ENCODE results near the gene ZNF804B. TPM values are rescaled to one million over a fixed set of nuclear protein-coding genes. Genes with fewer than 3 reads are reported as not detected.

Gene ZNF804B
- total RNA-seq, 3 donors from 2014 or later (not counting 1 experiment from before 2014, with no cell fraction given) = not detected

GRCh38 chr7:89129600-89130375 lies 370.3 kb downstream of the ZNF804B start:
- no peak for TF ChIP-seq CTCF (IDR thresholded peaks at IDR 0.05)
- no peaks in the 10 kb centered on the region for H3K36me3 Mint-ChIP-seq
- peaks cover 0 to 6% of the 10 kb centered on the region in 2 donors for H3K9me3 Mint-ChIP-seq
- intact Hi-C loops (cut with micrococcal nuclease) = no loop called here
- Histone ChIP-seq H3K27me3 (ENCODE audit: control insufficient read depth, insufficient read depth, low read length) (no peaks in the 10 kb centered on the region), H3K4me3 (ENCODE audit: low read length) (no peak overlapping the region), H3K36me3 (ENCODE audit: control insufficient read depth, insufficient read depth, low read length) (no peaks in the 10 kb centered on the region), H3K9me3 (ENCODE audit: control insufficient read depth, insufficient read depth, low read length) (no peaks in the 10 kb centered on the region), H3K27ac (ENCODE audit: low read length) (no peak overlapping the region), H3K4me1 (ENCODE audit: control insufficient read depth, insufficient read depth, low read length) (no peaks in the 10 kb centered on the region)
- H3K4me3 Mint-ChIP-seq = no peak overlapping the region
- no peak for ATAC-seq
- H3K4me1 Mint-ChIP-seq = no peaks in the 10 kb centered on the region
- WGBS (ENCODE audit: insufficient coverage) = 74% methylated on average over 2 of the region's 2 CpGs
- DNase-seq = no peak
- no peaks in the 10 kb centered on the region for H3K27me3 Mint-ChIP-seq (ENCODE audit: low read depth in 2 of 2)
- no peak overlapping the region for H3K27ac Mint-ChIP-seq

GRCh38 chr7:89133357-89133756 lies 373.9 kb downstream of the ZNF804B start:
- no peaks in the 10 kb centered on the region for H3K36me3 ChIP-seq (ENCODE audit: control insufficient read depth, insufficient read depth, low read length)
- no peak for ATAC-seq
- WGBS (ENCODE audit: insufficient coverage) = 55% methylated on average over 1 of the region's 3 CpGs
- H3K27ac ChIP-seq (ENCODE audit: low read length) = no peak overlapping the region
- TF ChIP-seq CTCF (IDR thresholded peaks at IDR 0.05) = no peak
- peaks cover 3 to 8% of the 10 kb centered on the region in 2 donors for H3K9me3 Mint-ChIP-seq
- no peaks in the 10 kb centered on the region for H3K36me3 Mint-ChIP-seq
- H3K4me1 ChIP-seq (ENCODE audit: control insufficient read depth, insufficient read depth, low read length) = no peaks in the 10 kb centered on the region
- intact Hi-C loops (cut with micrococcal nuclease) = no loop called here
- DNase-seq = no peak
- H3K4me1 Mint-ChIP-seq = no peaks in the 10 kb centered on the region
- no peak overlapping the region for H3K4me3 Mint-ChIP-seq
- H3K4me3 ChIP-seq (ENCODE audit: low read length) = no peak overlapping the region
- H3K27ac Mint-ChIP-seq = no peak overlapping the region
- H3K9me3 ChIP-seq (ENCODE audit: control insufficient read depth, insufficient read depth, low read length) = no peaks in the 10 kb centered on the region
- no peaks in the 10 kb centered on the region for H3K27me3 ChIP-seq (ENCODE audit: control insufficient read depth, insufficient read depth, low read length)
- H3K27me3 Mint-ChIP-seq (ENCODE audit: low read depth in 2 of 2) = no peaks in the 10 kb centered on the region

- H3K27me3 ChIP-seq (ENCODE audit: control insufficient read depth, insufficient read depth, low read length) = no peaks in the 10 kb centered on the region
- H3K27me3 Mint-ChIP-seq (ENCODE audit: low read depth in 2 of 2) = no peaks in the 10 kb centered on the region
- H3K9me3 ChIP-seq (ENCODE audit: control insufficient read depth, insufficient read depth, low read length) = peaks cover 5% of the 10 kb centered on the region
- TF ChIP-seq CTCF (IDR thresholded peaks at IDR 0.05) = no peak
- no peak overlapping the region for H3K4me3 Mint-ChIP-seq
- no peak overlapping the region for H3K4me3 ChIP-seq (ENCODE audit: low read length)
- ATAC-seq (no peak), DNase-seq (no peak)
- intact Hi-C loops (cut with micrococcal nuclease) = no loop called here
- H3K4me1 ChIP-seq (ENCODE audit: control insufficient read depth, insufficient read depth, low read length) = no peaks in the 10 kb centered on the region
- 40% methylated on average over 2 of the region's 2 CpGs for WGBS (ENCODE audit: insufficient coverage)
- no peak overlapping the region for H3K27ac ChIP-seq (ENCODE audit: low read length)
- no peaks in the 10 kb centered on the region for H3K36me3 ChIP-seq (ENCODE audit: control insufficient read depth, insufficient read depth, low read length)
- H3K36me3 Mint-ChIP-seq = no peaks in the 10 kb centered on the region
- peaks cover 5 to 9% of the 10 kb centered on the region in 2 donors for H3K9me3 Mint-ChIP-seq
- H3K27ac Mint-ChIP-seq = no peak overlapping the region
- H3K4me1 Mint-ChIP-seq = no peaks in the 10 kb centered on the region
Measured at GRCh38 chr7:89133819-89134218, 374.3 kb downstream of the ZNF804B start.

- no peaks in the 10 kb centered on the region for H3K36me3 ChIP-seq (ENCODE audit: control insufficient read depth, insufficient read depth, low read length)
- DNase-seq (no peak), ATAC-seq (no peak)
- TF ChIP-seq CTCF (IDR thresholded peaks at IDR 0.05) = no peak
- Mint-ChIP-seq H3K27ac (no peak overlapping the region), H3K27me3 (ENCODE audit: low read depth in 2 of 2) (no peaks in the 10 kb centered on the region), H3K36me3 (no peaks in the 10 kb centered on the region), H3K9me3 (peaks cover 3 to 5% of the 10 kb centered on the region in 2 donors), H3K4me3 (no peak overlapping the region), H3K4me1 (no peaks in the 10 kb centered on the region)
- H3K4me1 ChIP-seq (ENCODE audit: control insufficient read depth, insufficient read depth, low read length) = no peaks in the 10 kb centered on the region
- no peaks in the 10 kb centered on the region for H3K27me3 ChIP-seq (ENCODE audit: control insufficient read depth, insufficient read depth, low read length)
- H3K9me3 ChIP-seq (ENCODE audit: control insufficient read depth, insufficient read depth, low read length) = no peaks in the 10 kb centered on the region
- no peak overlapping the region for H3K27ac ChIP-seq (ENCODE audit: low read length)
- intact Hi-C loops (cut with micrococcal nuclease) = no loop called here
- no peak overlapping the region for H3K4me3 ChIP-seq (ENCODE audit: low read length)
Measured at GRCh38 chr7:89145801-89146200, 386.3 kb downstream of the ZNF804B start.
